ENCODE results near the gene ODAD2.
"Not testable (repeated sequence)": the region's sequence is repeated elsewhere in the genome, so short reads cannot be mapped to it uniquely, and the experiment has no call there.

Gene ODAD2

DNA sequence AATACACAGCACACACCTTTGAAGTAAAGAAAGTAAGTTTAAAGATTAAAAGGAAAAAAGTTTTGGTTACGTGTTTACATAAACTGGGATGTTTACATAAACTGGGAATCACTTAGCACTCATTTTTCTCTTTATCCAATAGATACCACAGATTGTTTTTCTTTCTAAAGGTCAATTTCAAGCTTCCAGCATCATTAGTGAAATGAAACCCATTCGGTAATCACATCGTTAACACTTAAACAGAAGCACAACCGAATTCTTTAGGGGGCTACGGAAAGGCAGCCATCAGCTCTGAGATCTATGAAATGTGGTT, 1.1 kb downstream of the ODAD2 start:
- TF ChIP-seq EZH2phosphoT487 (IDR thresholded peaks at IDR 0.05; ENCODE audit: borderline replicate concordance): no peak
- TF ChIP-seq, protein P1, sequence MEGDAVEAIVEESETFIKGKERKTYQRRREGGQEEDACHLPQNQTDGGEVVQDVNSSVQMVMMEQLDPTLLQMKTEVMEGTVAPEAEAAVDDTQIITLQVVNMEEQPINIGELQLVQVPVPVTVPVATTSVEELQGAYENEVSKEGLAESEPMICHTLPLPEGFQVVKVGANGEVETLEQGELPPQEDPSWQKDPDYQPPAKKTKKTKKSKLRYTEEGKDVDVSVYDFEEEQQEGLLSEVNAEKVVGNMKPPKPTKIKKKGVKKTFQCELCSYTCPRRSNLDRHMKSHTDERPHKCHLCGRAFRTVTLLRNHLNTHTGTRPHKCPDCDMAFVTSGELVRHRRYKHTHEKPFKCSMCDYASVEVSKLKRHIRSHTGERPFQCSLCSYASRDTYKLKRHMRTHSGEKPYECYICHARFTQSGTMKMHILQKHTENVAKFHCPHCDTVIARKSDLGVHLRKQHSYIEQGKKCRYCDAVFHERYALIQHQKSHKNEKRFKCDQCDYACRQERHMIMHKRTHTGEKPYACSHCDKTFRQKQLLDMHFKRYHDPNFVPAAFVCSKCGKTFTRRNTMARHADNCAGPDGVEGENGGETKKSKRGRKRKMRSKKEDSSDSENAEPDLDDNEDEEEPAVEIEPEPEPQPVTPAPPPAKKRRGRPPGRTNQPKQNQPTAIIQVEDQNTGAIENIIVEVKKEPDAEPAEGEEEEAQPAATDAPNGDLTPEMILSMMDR (conservative IDR thresholded peaks at IDR 0.05; ENCODE audit: low read length): no peak
- Histone ChIP-seq H3K9ac (ENCODE audit: low read depth, low read length, poor library complexity, severe bottlenecking) (peak overlapping the region; percentile 88), H3K4me3 (ENCODE audit: low read length, poor library complexity, severe bottlenecking) (peak overlapping the region; percentile 88), H3K4me2 (ENCODE audit: low read depth, low read length, poor library complexity, severe bottlenecking) (peak overlapping the region; percentile 76), H3K4me1 (ENCODE audit: insufficient read depth, low read length, poor library complexity, severe bottlenecking) (peaks cover 14% of the 10 kb centered on the region), H3K9me3 (ENCODE audit: insufficient read depth, low read depth, low read length) (no peaks in the 10 kb centered on the region), H3K27me3 (ENCODE audit: insufficient read depth, low read length, poor library complexity, severe bottlenecking) (no peaks in the 10 kb centered on the region), H4K20me1 (ENCODE audit: insufficient read depth, low read length, poor library complexity, severe bottlenecking) (no peaks in the 10 kb centered on the region), H3K9me2 (replicated peaks; ENCODE audit: low read depth, low read length) (no peaks in the 10 kb centered on the region), H3K36me3 (ENCODE audit: insufficient read depth, low read length) (no peaks in the 10 kb centered on the region), H2AFZ (ENCODE audit: low read length) (peak overlapping the region; percentile 99), H3F3A (ENCODE audit: low read depth) (no peaks in the 10 kb centered on the region; the same call in 1 of the 2 replicates), H3K79me2 (ENCODE audit: insufficient read depth, low read length) (no peaks in the 10 kb centered on the region)

DNA sequence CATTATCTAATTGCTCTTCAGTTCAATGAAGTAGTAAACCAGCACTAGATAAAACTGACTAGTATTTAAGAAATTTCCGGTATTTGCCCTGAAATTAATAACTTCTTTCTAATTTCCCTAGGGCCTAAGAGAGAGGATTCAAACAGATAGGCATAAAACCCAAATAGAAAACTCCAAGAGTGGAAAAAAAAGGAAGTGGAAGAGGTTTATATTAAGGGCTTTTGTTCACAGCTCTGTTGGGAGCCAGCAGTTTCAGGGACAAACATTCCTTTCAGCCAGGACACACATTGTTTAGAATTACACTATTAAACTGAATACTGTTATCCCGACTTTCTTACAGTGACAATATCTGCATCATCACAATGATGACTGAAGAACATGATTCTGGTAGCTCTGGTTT, 3.6 kb downstream of the ODAD2 start:
- no peaks in the 10 kb centered on the region for H3K79me2 ChIP-seq (ENCODE audit: insufficient read depth, low read length)
- H3K4me2 ChIP-seq (ENCODE audit: low read depth, low read length, poor library complexity, severe bottlenecking): no peak overlapping the region
- no peaks in the 10 kb centered on the region for H3K27me3 ChIP-seq (ENCODE audit: insufficient read depth, low read length, poor library complexity, severe bottlenecking)
- no peaks in the 10 kb centered on the region for H3K9me2 ChIP-seq (replicated peaks; ENCODE audit: low read depth, low read length)
- H3K4me1 ChIP-seq (ENCODE audit: insufficient read depth, low read length, poor library complexity, severe bottlenecking): peaks cover 14% of the 10 kb centered on the region
- no peak for TF ChIP-seq EZH2phosphoT487 (IDR thresholded peaks at IDR 0.05; ENCODE audit: borderline replicate concordance)
- TF ChIP-seq, protein P1 (conservative IDR thresholded peaks at IDR 0.05; ENCODE audit: low read length): no peak
- no peaks in the 10 kb centered on the region for H4K20me1 ChIP-seq (ENCODE audit: insufficient read depth, low read length, poor library complexity, severe bottlenecking)
- no peaks in the 10 kb centered on the region; the same call in 1 of the 2 replicates for H3F3A ChIP-seq (ENCODE audit: low read depth)
- H3K9me3 ChIP-seq (ENCODE audit: insufficient read depth, low read depth, low read length): no peaks in the 10 kb centered on the region
- H3K36me3 ChIP-seq (ENCODE audit: insufficient read depth, low read length): no peaks in the 10 kb centered on the region
- no peak overlapping the region for H2AFZ ChIP-seq (ENCODE audit: low read length)
- H3K9ac ChIP-seq (ENCODE audit: low read depth, low read length, poor library complexity, severe bottlenecking): no peak overlapping the region
- no peak overlapping the region for H3K4me3 ChIP-seq (ENCODE audit: low read length, poor library complexity, severe bottlenecking)

DNA sequence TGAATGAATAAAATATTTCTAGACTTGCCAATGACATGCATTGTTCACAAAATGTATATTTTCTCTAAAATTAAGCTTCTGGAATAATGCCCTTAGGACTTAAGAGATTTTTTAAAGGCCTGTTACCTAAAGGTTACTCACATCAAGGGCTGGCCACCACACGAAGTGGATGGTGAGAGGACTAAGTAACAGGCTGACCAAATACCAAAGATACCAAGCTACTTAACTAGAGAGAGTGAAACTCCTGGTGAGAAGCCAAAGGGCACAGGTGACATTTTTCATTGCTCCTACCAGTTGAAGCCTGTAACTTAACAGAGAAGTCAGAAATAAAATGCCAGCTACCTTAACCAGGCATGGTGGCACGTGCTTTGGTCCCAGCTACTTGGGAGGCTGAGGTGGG, 9.5 kb downstream of the ODAD2 start:
- not testable (repeated sequence) for H3F3A ChIP-seq (ENCODE audit: low read depth); H3K36me3 ChIP-seq (ENCODE audit: insufficient read depth, low read length); H4K20me1 ChIP-seq (ENCODE audit: insufficient read depth, low read length, poor library complexity, severe bottlenecking); H3K9ac ChIP-seq (ENCODE audit: low read depth, low read length, poor library complexity, severe bottlenecking); H3K4me1 ChIP-seq (ENCODE audit: insufficient read depth, low read length, poor library complexity, severe bottlenecking); H3K79me2 ChIP-seq (ENCODE audit: insufficient read depth, low read length); H2AFZ ChIP-seq (ENCODE audit: low read length); H3K4me3 ChIP-seq (ENCODE audit: low read length, poor library complexity, severe bottlenecking); H3K4me2 ChIP-seq (ENCODE audit: low read depth, low read length, poor library complexity, severe bottlenecking); H3K27me3 ChIP-seq (ENCODE audit: insufficient read depth, low read length, poor library complexity, severe bottlenecking); H3K9me2 ChIP-seq (replicated peaks; ENCODE audit: low read depth, low read length); H3K9me3 ChIP-seq (ENCODE audit: insufficient read depth, low read depth, low read length)

DNA sequence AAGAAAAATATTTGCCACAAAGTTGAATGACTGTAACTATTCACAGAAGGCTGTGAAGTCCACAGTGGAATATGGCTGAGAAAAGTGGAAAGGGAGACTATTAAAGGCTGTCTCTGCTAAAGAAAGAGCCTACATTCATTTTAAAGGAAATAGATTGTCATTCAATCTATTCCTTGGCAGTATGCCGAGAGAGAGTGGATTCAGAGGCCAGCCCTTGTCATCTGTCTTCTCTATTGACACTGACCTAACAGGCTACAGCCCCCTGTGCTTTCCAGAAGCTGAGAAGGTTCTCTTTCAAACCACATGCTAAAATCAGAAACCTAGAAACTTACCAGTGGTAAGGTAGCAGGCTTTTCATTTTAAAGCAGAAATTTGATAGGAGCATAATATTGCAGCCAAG, 12.1 kb downstream of the ODAD2 start:
- no peak overlapping the region for H3K9ac ChIP-seq (ENCODE audit: low read depth, low read length, poor library complexity, severe bottlenecking)
- H3K36me3 ChIP-seq (ENCODE audit: insufficient read depth, low read length): no peaks in the 10 kb centered on the region
- no peaks in the 10 kb centered on the region for H3K9me2 ChIP-seq (replicated peaks; ENCODE audit: low read depth, low read length)
- no peaks in the 10 kb centered on the region for H3F3A ChIP-seq (ENCODE audit: low read depth)
- H4K20me1 ChIP-seq (ENCODE audit: insufficient read depth, low read length, poor library complexity, severe bottlenecking): no peaks in the 10 kb centered on the region
- no peaks in the 10 kb centered on the region for H3K27me3 ChIP-seq (ENCODE audit: insufficient read depth, low read length, poor library complexity, severe bottlenecking)
- no peak overlapping the region for H3K4me2 ChIP-seq (ENCODE audit: low read depth, low read length, poor library complexity, severe bottlenecking)
- no peak for TF ChIP-seq EZH2phosphoT487 (IDR thresholded peaks at IDR 0.05; ENCODE audit: borderline replicate concordance)
- TF ChIP-seq, protein P1 (conservative IDR thresholded peaks at IDR 0.05; ENCODE audit: low read length): no peak
- H3K4me1 ChIP-seq (ENCODE audit: insufficient read depth, low read length, poor library complexity, severe bottlenecking): no peaks in the 10 kb centered on the region
- no peak overlapping the region for H3K4me3 ChIP-seq (ENCODE audit: low read length, poor library complexity, severe bottlenecking)
- H3K79me2 ChIP-seq (ENCODE audit: insufficient read depth, low read length): no peaks in the 10 kb centered on the region
- H2AFZ ChIP-seq (ENCODE audit: low read length): no peak overlapping the region
- no peaks in the 10 kb centered on the region for H3K9me3 ChIP-seq (ENCODE audit: insufficient read depth, low read depth, low read length)

Data from Loucy (cell line).